Measurements from ENCODE around the gene FBXW2. TPM values are rescaled to one million over a fixed set of nuclear protein-coding genes. Genes with fewer than 3 reads are reported as not detected.

The FBXW2 gene
- total and polyA plus RNA-seq, 2 donors (not counting 1 experiment from before 2014, with no cell fraction given) = 14.9 to 70.6 TPM

- Mint-ChIP-seq H3K27me3 (no peaks in the 10 kb centered on the region), H3K4me1 (peaks cover 18% of the 10 kb centered on the region), H3K27ac (peak overlapping the region; percentile 46), H3K4me3 (no peak overlapping the region), H3K9me3 (ENCODE audit: insufficient read depth) (no peaks in the 10 kb centered on the region)
- POLR2A ChIA-PET = no interaction called here
- Histone ChIP-seq H3K27me3 (replicated peaks in 1 of 4; ENCODE audit: control extremely low read depth in 1 of 4, control insufficient read depth in 3 of 4, insufficient read depth in 4 of 4, low read length in 3 of 4) (no peaks in the 10 kb centered on the region), H3K9me3 (ENCODE audit: control extremely low read depth in 1 of 3, control insufficient read depth in 2 of 3, insufficient read depth in 1 of 3, low read length in 2 of 3) (no peaks in the 10 kb centered on the region), H2AFZ (ENCODE audit: insufficient read depth, low read depth, low read length, poor library complexity, severe bottlenecking) (peak overlapping the region; percentile 42), H3K4me1 (ENCODE audit: control insufficient read depth in 2 of 2, insufficient read depth in 2 of 2, low read length in 2 of 2) (peaks cover 10 to 16% of the 10 kb centered on the region in 2 donors), H3K9ac (ENCODE audit: low read length) (no peak overlapping the region), H3K4me2 (replicated peaks; ENCODE audit: low read depth, low read length, poor library complexity, severe bottlenecking) (peak overlapping the region; percentile 27), H3K27ac (ENCODE audit: low read length in 2 of 2) (peak overlapping the region; percentile 4 to 19), H4K20me1 (ENCODE audit: control insufficient read depth, insufficient read depth, low read length, poor library complexity, severe bottlenecking) (no peaks in the 10 kb centered on the region), H3K36me3 (replicated peaks in 1 of 2; ENCODE audit: control extremely low read depth in 1 of 2, control insufficient read depth in 1 of 2, extremely low read depth in 1 of 2, insufficient read depth in 2 of 2, low read length in 1 of 2) (no peaks in the 10 kb centered on the region), H3K79me2 (ENCODE audit: control insufficient read depth, insufficient read depth, low read length) (no peaks in the 10 kb centered on the region), H3K4me3 (ENCODE audit: control extremely low read depth in 1 of 5, extremely low read depth in 1 of 5, insufficient read depth in 1 of 5, low read depth in 2 of 5, low read length in 4 of 5) (no peak overlapping the region)
- TF ChIP-seq EZH2 (IDR thresholded peaks at IDR 0.05; ENCODE audit: borderline replicate concordance, insufficient read depth, low read depth, low read length, poor library complexity, severe bottlenecking) (no peak), CTCF (IDR thresholded peaks at IDR 0.05) (no peak)
- CTCF ChIA-PET = interaction anchor here (1.4 kb wide), 1 partner anchor 247 kb away, joined by 4 read pairs; no protein-coding TSS in a partner anchor
- DNase-seq = no peak
- no peak for ATAC-seq (ENCODE audit: low read depth)
- intact Hi-C loops (cut with micrococcal nuclease) = no loop called here
- 23% methylated on average over 1 of the region's 2 CpGs for WGBS (ENCODE audit: insufficient coverage)
Measured at GRCh38 chr9:120734607-120735410, 58.4 kb downstream of the FBXW2 start.

- H3K9me3 Mint-ChIP-seq (ENCODE audit: insufficient read depth) = no peaks in the 10 kb centered on the region
Measured at GRCh38 chr9:120733190-120733589, 60.0 kb downstream of the FBXW2 start.

More at GRCh38 chr9:120733190-120733589, 60.0 kb downstream of the FBXW2 start:
- 99% methylated on average over 5 of the region's 5 CpGs for WGBS (ENCODE audit: insufficient coverage)
- Mint-ChIP-seq H3K4me3 (no peak overlapping the region), H3K4me1 (peaks cover 18% of the 10 kb centered on the region), H3K27ac (no peak overlapping the region), H3K27me3 (no peaks in the 10 kb centered on the region)
- Histone ChIP-seq H3K27ac (ENCODE audit: low read length in 2 of 2) (no peak overlapping the region), H3K9ac (ENCODE audit: low read length) (no peak overlapping the region), H4K20me1 (ENCODE audit: control insufficient read depth, insufficient read depth, low read length, poor library complexity, severe bottlenecking) (no peaks in the 10 kb centered on the region), H2AFZ (ENCODE audit: insufficient read depth, low read depth, low read length, poor library complexity, severe bottlenecking) (no peak overlapping the region), H3K4me1 (ENCODE audit: control insufficient read depth in 2 of 2, insufficient read depth in 2 of 2, low read length in 2 of 2) (peaks cover 10 to 16% of the 10 kb centered on the region in 2 donors), H3K9me3 (ENCODE audit: control extremely low read depth in 1 of 3, control insufficient read depth in 2 of 3, insufficient read depth in 1 of 3, low read length in 2 of 3) (no peaks in the 10 kb centered on the region), H3K4me2 (replicated peaks; ENCODE audit: low read depth, low read length, poor library complexity, severe bottlenecking) (no peak overlapping the region), H3K36me3 (replicated peaks in 1 of 2; ENCODE audit: control extremely low read depth in 1 of 2, control insufficient read depth in 1 of 2, extremely low read depth in 1 of 2, insufficient read depth in 2 of 2, low read length in 1 of 2) (no peaks in the 10 kb centered on the region), H3K4me3 (ENCODE audit: control extremely low read depth in 1 of 5, extremely low read depth in 1 of 5, insufficient read depth in 1 of 5, low read depth in 2 of 5, low read length in 4 of 5) (no peak overlapping the region), H3K79me2 (ENCODE audit: control insufficient read depth, insufficient read depth, low read length) (no peaks in the 10 kb centered on the region), H3K27me3 (replicated peaks in 1 of 4; ENCODE audit: control extremely low read depth in 1 of 4, control insufficient read depth in 3 of 4, insufficient read depth in 4 of 4, low read length in 3 of 4) (no peaks in the 10 kb centered on the region)
- intact Hi-C loops (cut with micrococcal nuclease) = no loop called here
- POLR2A ChIA-PET = no interaction called here
- ATAC-seq (ENCODE audit: low read depth) (no peak), DNase-seq (no peak)
- TF ChIP-seq CTCF (IDR thresholded peaks at IDR 0.05) = no peak
- TF ChIP-seq EZH2 (IDR thresholded peaks at IDR 0.05; ENCODE audit: borderline replicate concordance, insufficient read depth, low read depth, low read length, poor library complexity, severe bottlenecking) = no peak
- CTCF ChIA-PET = no interaction called here
